Common myeloid progenitor, CD34-positive (primary cell): ENCODE results near the gene C1QTNF5.

Experiments
- CTCF ChIA-PET: fragments of 350-600 bp; sonication (Branson Sonifier 250); formaldehyde crosslinking; loops from one replicate; lab custom pipeline; 2021; ENCODE audit warnings: antibody characterized with exemption; lab: Charles Lee
- POLR2A ChIA-PET: fragments of 350-600 bp; sonication (Branson Sonifier 250); formaldehyde crosslinking; loops from one replicate; lab custom pipeline; 2021; ENCODE audit warnings: antibody characterized with exemption; lab: Charles Lee
- DNase-seq, 3 donors: peaks; one replicate each; pipeline versions ENCODE4 v3.0.0 to v3.0.0-alpha.2; 2013
- H3K27ac ChIP-seq, 2 experiments: 1 replicate in 1 of 2; 2 replicates in 1 of 2; pipeline ENCODE4 v1.7.0; 2013; ENCODE audit warnings: inconsistent platforms in 2 of 2, low read length in 2 of 2, mild to moderate bottlenecking in 2 of 2, low read depth in 1 of 2, moderate library complexity in 1 of 2; ENCODE audit not compliant: severe bottlenecking in 2 of 2, insufficient read depth in 1 of 2, poor library complexity in 1 of 2
- H3K27me3 ChIP-seq, 5 experiments: replicated peaks in 2 of 5; 1 replicate in 3 of 5; 2 replicates in 2 of 5; pipeline versions ENCODE4 v1.6.1 to v1.7.0; 2013; ENCODE audit warnings: low read length in 4 of 5, mild to moderate bottlenecking in 2 of 5, moderate library complexity in 2 of 5, inconsistent platforms in 1 of 5; ENCODE audit not compliant: insufficient read depth in 5 of 5, control insufficient read depth in 4 of 5
- H3K36me3 ChIP-seq, 4 experiments: 1 replicate in 2 of 4; 2 replicates in 2 of 4; pipeline versions ENCODE4 v1.6.1 to v1.7.0; 2013; ENCODE audit warnings: low read length in 3 of 4, control low read depth in 1 of 4, mild to moderate bottlenecking in 1 of 4; ENCODE audit not compliant: control insufficient read depth in 4 of 4, insufficient read depth in 4 of 4
- H3K4me1 ChIP-seq, 4 experiments: 1 replicate in 3 of 4; 2 replicates in 1 of 4; pipeline versions ENCODE4 v1.6.1 to v1.7.1; 2013; ENCODE audit warnings: low read length in 3 of 4, mild to moderate bottlenecking in 3 of 4, control low read depth in 1 of 4, inconsistent platforms in 1 of 4, moderate library complexity in 1 of 4; ENCODE audit not compliant: control insufficient read depth in 4 of 4, insufficient read depth in 4 of 4; ENCODE audit errors: control extremely low read depth in 1 of 4
- H3K4me3 ChIP-seq, 7 experiments: 1 replicate in 4 of 7; 2 replicates in 3 of 7; pipeline versions ENCODE4 v1.5.1 to v1.7.0; 2013; ENCODE audit warnings: mild to moderate bottlenecking in 7 of 7, low read length in 6 of 7, moderate library complexity in 6 of 7, inconsistent platforms in 2 of 7, low read depth in 2 of 7, control low read depth in 1 of 7; ENCODE audit not compliant: insufficient read depth in 4 of 7, control insufficient read depth in 1 of 7; ENCODE audit errors: extremely low read depth in 1 of 7
- H3K9me3 ChIP-seq, 5 experiments: 1 replicate in 4 of 5; 2 replicates in 1 of 5; pipeline versions ENCODE4 v1.6.1 to v1.7.1; 2013; ENCODE audit warnings: low read length in 4 of 5, mild to moderate bottlenecking in 2 of 5, inconsistent platforms in 1 of 5, low read depth in 1 of 5, moderate library complexity in 1 of 5; ENCODE audit not compliant: control insufficient read depth in 4 of 5, insufficient read depth in 2 of 5; ENCODE audit errors: control extremely low read depth in 1 of 5
- WGBS: methylation state at CpG from one replicate; pipeline ENCODE4 v1.1.5; 2013; ENCODE audit not compliant: insufficient coverage; 5-methylcytosine and 5-hydroxymethylcytosine counted together

The C1QTNF5 gene

GRCh38 chr11:119342023-119342300, 1.3 kb upstream of the C1QTNF5 start:
- Histone ChIP-seq H3K27me3 (peaks cover 0 to 58% (median 18%) of the 10 kb centered on the region in 5 experiments), H3K36me3 (peaks cover 0 to 3% (median 2%) of the 10 kb centered on the region in 4 experiments), H3K4me1 (peaks cover 0 to 31% (median 28%) of the 10 kb centered on the region in 4 experiments), H3K9me3 (no peaks in the 10 kb centered on the region), H3K4me3 (no peak overlapping the region), H3K27ac (no peak overlapping the region)
- WGBS = 95% methylated on average over 4 of the region's 7 CpGs
- POLR2A ChIA-PET = no interaction called here
- no peak for DNase-seq
- CTCF ChIA-PET = interaction anchor here (12.0 kb wide), 1 partner anchor 32 kb away, joined by 62 read pairs; no protein-coding TSS in a partner anchor

- peaks cover 0 to 53% (median 17%) of the 10 kb centered on the region in 5 experiments for H3K27me3 ChIP-seq
Observed at GRCh38 chr11:119341222-119342022, 739 bp upstream of the C1QTNF5 start.

GRCh38 chr11:119339589-119340334, 921 bp downstream of the C1QTNF5 start:
- WGBS = 14% methylated on average over 79 of the region's 86 CpGs
- peak overlapping the region in 5 of 7 experiments; percentile 19 to 64 (median 55) for H3K4me3 ChIP-seq

More at GRCh38 chr11:119341222-119342022, 739 bp upstream of the C1QTNF5 start:
- Histone ChIP-seq H3K4me3 (peak overlapping the region in 1 of 7 experiments; percentile 12), H3K36me3 (peaks cover 0 to 9% (median 7%) of the 10 kb centered on the region in 4 experiments), H3K4me1 (peaks cover 0 to 31% (median 28%) of the 10 kb centered on the region in 4 experiments), H3K27ac (no peak overlapping the region), H3K9me3 (no peaks in the 10 kb centered on the region)
- WGBS = 20% methylated on average over 12 of the region's 16 CpGs
- ChIA-PET POLR2A (no interaction called here), CTCF (interaction anchor here (1.0 to 12.0 kb wide), 3 partner anchors 17 to 32 kb away, joined by 3 to 90 read pairs (median 62); no protein-coding TSS in a partner anchor)
- peak in 2 of 3 donors; percentile 35 to 48 for DNase-seq

GRCh38 chr11:119338965-119339588, 1.6 kb downstream of the C1QTNF5 start:
- 62% methylated on average over 6 of the region's 11 CpGs for WGBS

More at GRCh38 chr11:119339589-119340334, 921 bp downstream of the C1QTNF5 start:
- H3K4me1 ChIP-seq = peaks cover 0 to 43% (median 38%) of the 10 kb centered on the region in 4 experiments
- H3K27me3 ChIP-seq = peaks cover 0 to 50% (median 15%) of the 10 kb centered on the region in 5 experiments
- H3K27ac ChIP-seq = no peak overlapping the region
- peak in 2 of 3 donors; percentile 32 to 44 for DNase-seq
- POLR2A ChIA-PET = no interaction called here
- H3K36me3 ChIP-seq = peaks cover 4 to 15% (median 10%) of the 10 kb centered on the region in 4 experiments
- CTCF ChIA-PET = interaction anchor here (0.6 to 12.0 kb wide), 9 partner anchors 12 to 324 kb away, joined by 3 to 90 read pairs (median 3); no protein-coding TSS in a partner anchor
- no peaks in the 10 kb centered on the region for H3K9me3 ChIP-seq

GRCh38 chr11:119338318-119338890, 2.3 kb downstream of the C1QTNF5 start:
- POLR2A ChIA-PET = no interaction called here
- H3K4me1 ChIP-seq = peaks cover 0 to 49% (median 44%) of the 10 kb centered on the region in 4 experiments
- peaks cover 0 to 50% (median 15%) of the 10 kb centered on the region in 5 experiments for H3K27me3 ChIP-seq
- CTCF ChIA-PET = interaction anchor here (0.7 to 12.0 kb wide), 13 partner anchors 12 to 186 kb away, joined by 3 to 90 read pairs (median 5); no protein-coding TSS in a partner anchor
- 26% methylated on average over 10 of the region's 17 CpGs for WGBS
- peaks cover 4 to 15% (median 10%) of the 10 kb centered on the region in 4 experiments for H3K36me3 ChIP-seq
- no peak overlapping the region for H3K4me3 ChIP-seq
- H3K27ac ChIP-seq = no peak overlapping the region
- H3K9me3 ChIP-seq = no peaks in the 10 kb centered on the region
- DNase-seq = peak; percentile 61 to 78 (median 69)

More at GRCh38 chr11:119338965-119339588, 1.6 kb downstream of the C1QTNF5 start:
- peaks cover 0 to 50% (median 15%) of the 10 kb centered on the region in 5 experiments for H3K27me3 ChIP-seq
- peaks cover 4 to 15% (median 10%) of the 10 kb centered on the region in 4 experiments for H3K36me3 ChIP-seq
- H3K4me3 ChIP-seq = peak overlapping the region in 1 of 7 experiments; percentile 13
- no peak overlapping the region for H3K27ac ChIP-seq
- ChIA-PET CTCF (interaction anchor here (0.8 to 12.0 kb wide), 11 partner anchors 13 to 324 kb away, joined by 3 to 90 read pairs (median 4); no protein-coding TSS in a partner anchor), POLR2A (no interaction called here)
- no peaks in the 10 kb centered on the region for H3K9me3 ChIP-seq
- no peak for DNase-seq
- H3K4me1 ChIP-seq = peaks cover 0 to 45% (median 40%) of the 10 kb centered on the region in 4 experiments
